Stimulated activated naive CD8-positive, alpha-beta T cell treated with anti-CD3 and anti-CD28 coated beads, Interleukin-15, Interleukin-2, amounts not matched to agents 100 ng/mL and 50 ng/mL, for 24 hours (primary cell): ENCODE results near the gene SLC6A20.
A peak's percentile ranks its signal among the peaks of the same experiment; 100 is the strongest.
"Not testable (repeated sequence)": the region's sequence is repeated elsewhere in the genome, so short reads cannot be mapped to it uniquely, and the experiment has no call there.

ENCODE experiments used
- H3K27ac Mint-ChIP-seq: one replicate; pipeline ENCODE4 v1.8.0; 2021; ENCODE audit warnings: mild to moderate bottlenecking, mixed read lengths
- H3K27me3 Mint-ChIP-seq: one replicate; pipeline ENCODE4 v1.8.0; 2021; ENCODE audit warnings: mixed read lengths
- H3K36me3 Mint-ChIP-seq: one replicate; pipeline ENCODE4 v1.8.0; 2021; ENCODE audit warnings: low read depth, mixed read lengths
- H3K4me1 Mint-ChIP-seq: one replicate; pipeline ENCODE4 v1.8.0; 2021; ENCODE audit warnings: low read depth, mixed read lengths
- H3K4me3 Mint-ChIP-seq: one replicate; pipeline ENCODE4 v1.8.0; 2021; ENCODE audit warnings: mild to moderate bottlenecking, mixed read lengths
- H3K9me3 Mint-ChIP-seq: one replicate; pipeline ENCODE4 v1.8.0; 2021; ENCODE audit warnings: mixed read lengths

Gene SLC6A20

GRCh38 chr3:45762647-45763302 lies 33.6 kb downstream of the SLC6A20 start:
- Mint-ChIP-seq H3K4me3 (no peak overlapping the region), H3K4me1 (no peaks in the 10 kb centered on the region), H3K36me3 (no peaks in the 10 kb centered on the region), H3K27me3 (peaks cover 16% of the 10 kb centered on the region), H3K27ac (no peak overlapping the region), H3K9me3 (peaks cover 6% of the 10 kb centered on the region)

GRCh38 chr3:45761831-45762230 lies 34.5 kb downstream of the SLC6A20 start:
- peaks cover 7% of the 10 kb centered on the region for H3K27me3 Mint-ChIP-seq
- no peaks in the 10 kb centered on the region for H3K4me1 Mint-ChIP-seq
- H3K4me3 Mint-ChIP-seq = no peak overlapping the region
- H3K27ac Mint-ChIP-seq = no peak overlapping the region
- H3K36me3 Mint-ChIP-seq = no peaks in the 10 kb centered on the region
- H3K9me3 Mint-ChIP-seq = no peaks in the 10 kb centered on the region

- Mint-ChIP-seq H3K4me3 (no peak overlapping the region), H3K4me1 (no peaks in the 10 kb centered on the region), H3K9me3 (no peaks in the 10 kb centered on the region), H3K27me3 (peaks cover 7% of the 10 kb centered on the region), H3K27ac (no peak overlapping the region), H3K36me3 (no peaks in the 10 kb centered on the region)
These were observed 35.2 kb downstream of the SLC6A20 start for GRCh38 chr3:45760878-45761711.

- Mint-ChIP-seq H3K9me3 (no peaks in the 10 kb centered on the region), H3K27ac (no peak overlapping the region), H3K4me1 (no peaks in the 10 kb centered on the region), H3K36me3 (no peaks in the 10 kb centered on the region), H3K4me3 (no peak overlapping the region), H3K27me3 (peaks cover 7% of the 10 kb centered on the region)
These were observed 36.5 kb downstream of the SLC6A20 start for GRCh38 chr3:45759851-45760250.

- H3K27me3 Mint-ChIP-seq = peaks cover 7% of the 10 kb centered on the region
- no peaks in the 10 kb centered on the region for H3K36me3 Mint-ChIP-seq
- H3K4me1 Mint-ChIP-seq = no peaks in the 10 kb centered on the region
- no peak overlapping the region for H3K4me3 Mint-ChIP-seq
- H3K9me3 Mint-ChIP-seq = no peaks in the 10 kb centered on the region
- H3K27ac Mint-ChIP-seq = no peak overlapping the region
These were observed 37.5 kb downstream of the SLC6A20 start for GRCh38 chr3:45758871-45759270.

GRCh38 chr3:45757141-45757540 lies 39.2 kb downstream of the SLC6A20 start:
- H3K27me3 Mint-ChIP-seq, H3K9me3 Mint-ChIP-seq, H3K27ac Mint-ChIP-seq, H3K4me1 Mint-ChIP-seq, H3K4me3 Mint-ChIP-seq, H3K36me3 Mint-ChIP-seq: not testable (repeated sequence)

GRCh38 chr3:45756055-45756454 lies 40.3 kb downstream of the SLC6A20 start:
- Mint-ChIP-seq H3K9me3 (no peaks in the 10 kb centered on the region), H3K27ac (no peak overlapping the region), H3K4me1 (no peaks in the 10 kb centered on the region), H3K4me3 (no peak overlapping the region), H3K27me3 (peaks cover 7% of the 10 kb centered on the region), H3K36me3 (no peaks in the 10 kb centered on the region)

- Mint-ChIP-seq H3K4me3 (no peak overlapping the region), H3K36me3 (no peaks in the 10 kb centered on the region), H3K27me3 (no peaks in the 10 kb centered on the region), H3K27ac (no peak overlapping the region), H3K4me1 (no peaks in the 10 kb centered on the region), H3K9me3 (no peaks in the 10 kb centered on the region)
These were observed 41.9 kb downstream of the SLC6A20 start for GRCh38 chr3:45754461-45754860.

GRCh38 chr3:45753095-45753494 lies 43.2 kb downstream of the SLC6A20 start:
- no peaks in the 10 kb centered on the region for H3K27me3 Mint-ChIP-seq
- peaks cover 2% of the 10 kb centered on the region for H3K36me3 Mint-ChIP-seq
- H3K9me3 Mint-ChIP-seq = no peaks in the 10 kb centered on the region
- H3K4me3 Mint-ChIP-seq = no peak overlapping the region
- H3K4me1 Mint-ChIP-seq = no peaks in the 10 kb centered on the region
- H3K27ac Mint-ChIP-seq = no peak overlapping the region

- Mint-ChIP-seq H3K9me3 (no peaks in the 10 kb centered on the region), H3K4me1 (no peaks in the 10 kb centered on the region), H3K27ac (no peak overlapping the region), H3K27me3 (no peaks in the 10 kb centered on the region), H3K36me3 (peaks cover 9% of the 10 kb centered on the region), H3K4me3 (no peak overlapping the region)
These were observed 44.6 kb downstream of the SLC6A20 start for GRCh38 chr3:45751537-45752242.

- Mint-ChIP-seq H3K27ac (no peak overlapping the region), H3K9me3 (no peaks in the 10 kb centered on the region), H3K27me3 (no peaks in the 10 kb centered on the region), H3K36me3 (peaks cover 23% of the 10 kb centered on the region), H3K4me1 (no peaks in the 10 kb centered on the region), H3K4me3 (no peak overlapping the region)
These were observed 46.5 kb downstream of the SLC6A20 start for GRCh38 chr3:45749880-45750279.

- H3K9me3 Mint-ChIP-seq, H3K4me3 Mint-ChIP-seq, H3K4me1 Mint-ChIP-seq, H3K27ac Mint-ChIP-seq, H3K27me3 Mint-ChIP-seq: not testable (repeated sequence)
- H3K36me3 Mint-ChIP-seq = peaks cover 23% of the 10 kb centered on the region
These were observed 47.2 kb downstream of the SLC6A20 start for GRCh38 chr3:45749036-45749600.

GRCh38 chr3:45748068-45748467 lies 48.3 kb downstream of the SLC6A20 start:
- H3K9me3 Mint-ChIP-seq = no peaks in the 10 kb centered on the region
- no peak overlapping the region for H3K4me3 Mint-ChIP-seq
- no peaks in the 10 kb centered on the region for H3K4me1 Mint-ChIP-seq
- H3K27ac Mint-ChIP-seq = no peak overlapping the region
- H3K36me3 Mint-ChIP-seq = peaks cover 33% of the 10 kb centered on the region
- H3K27me3 Mint-ChIP-seq = no peaks in the 10 kb centered on the region

GRCh38 chr3:45746777-45747622 lies 49.3 kb downstream of the SLC6A20 start:
- peaks cover 4% of the 10 kb centered on the region for H3K4me1 Mint-ChIP-seq
- no peaks in the 10 kb centered on the region for H3K9me3 Mint-ChIP-seq
- peak overlapping the region; percentile 8 for H3K27ac Mint-ChIP-seq
- H3K36me3 Mint-ChIP-seq = peaks cover 40% of the 10 kb centered on the region
- no peak overlapping the region for H3K4me3 Mint-ChIP-seq
- H3K27me3 Mint-ChIP-seq = no peaks in the 10 kb centered on the region
